Stimulated activated CD8-positive, alpha-beta memory T cell treated with anti-CD3 and anti-CD28 coated beads, Interleukin-15, amount 100 ng/mL, for 24 hours (primary cell): Measurements from ENCODE around the gene STRA8.

ENCODE experiments used
- DNase-seq: peaks from one replicate; pipeline ENCODE4 v3.0.0-alpha.2; 2020; ENCODE audit warnings: low read depth

Gene STRA8

DNA sequence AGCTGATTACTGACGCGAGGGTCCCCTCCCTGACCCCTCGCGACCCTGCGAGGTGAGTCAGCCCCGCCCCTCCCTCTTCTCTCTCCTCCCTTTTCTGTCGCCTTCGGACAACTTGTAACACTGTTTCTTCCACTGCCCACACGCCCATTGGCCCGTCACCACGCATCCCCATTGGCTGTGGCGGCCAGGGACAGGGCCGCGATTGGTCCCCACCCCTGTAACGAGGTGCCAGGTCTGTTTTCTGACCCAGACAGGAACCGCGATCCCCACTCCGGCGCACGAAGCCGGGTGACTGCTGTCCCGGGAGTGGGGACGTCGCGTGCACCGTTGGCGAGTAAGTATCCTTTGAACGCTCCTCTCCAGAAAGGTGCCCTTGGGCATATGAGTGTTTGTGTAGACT is at the start of gene STRA8:
Gene STRA8, plus strand, starts transcription at position 269 of the 400 bp plus-strand sequence. CDS start 6,687 bp downstream, outside the sequence.
- no peak for DNase-seq

- no peak for DNase-seq
Observed at GRCh38 chr7:135184254-135184841, 49.3 kb upstream of the STRA8 start.

DNA sequence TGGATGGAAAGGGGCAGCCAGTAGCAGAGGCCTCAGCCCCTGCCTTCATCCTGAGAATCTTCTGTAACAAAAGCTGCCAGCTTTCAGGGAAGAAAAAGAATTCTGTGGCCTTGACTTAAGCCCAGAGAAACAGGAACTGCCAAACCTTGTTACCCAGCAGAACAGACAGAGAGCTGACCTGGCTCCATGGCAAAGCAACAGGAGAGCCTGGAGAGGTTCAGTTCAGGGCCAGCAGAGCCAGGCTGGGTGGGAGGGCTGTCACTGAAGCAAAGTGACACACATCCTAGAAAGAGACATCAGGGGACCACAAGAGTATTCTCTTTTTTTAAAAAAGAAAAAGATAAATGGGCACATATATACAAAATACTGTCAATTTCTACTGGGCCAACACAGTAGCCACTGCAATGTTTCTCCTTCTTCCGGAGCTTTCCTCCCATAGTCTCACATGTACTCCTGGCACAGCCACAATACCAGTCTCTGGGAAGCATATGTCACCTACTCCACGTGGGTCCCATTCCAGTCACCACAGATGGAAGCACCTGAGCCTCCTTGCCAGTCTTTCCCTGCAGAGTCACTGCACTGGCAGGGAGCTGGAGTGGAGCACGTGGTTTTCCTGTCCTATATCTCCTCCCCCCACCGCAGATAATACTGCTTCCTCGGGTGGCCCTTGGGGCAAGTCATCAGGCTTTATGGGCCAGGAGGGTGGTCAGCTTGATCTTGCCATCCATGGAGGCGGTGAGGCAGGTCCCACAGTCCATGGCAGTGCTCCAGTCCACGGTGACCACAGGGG is 48.0 kb upstream of the STRA8 start:
- DNase-seq = no peak

GRCh38 chr7:135186261-135186540 is 47.4 kb upstream of the STRA8 start:
- no peak for DNase-seq

DNA sequence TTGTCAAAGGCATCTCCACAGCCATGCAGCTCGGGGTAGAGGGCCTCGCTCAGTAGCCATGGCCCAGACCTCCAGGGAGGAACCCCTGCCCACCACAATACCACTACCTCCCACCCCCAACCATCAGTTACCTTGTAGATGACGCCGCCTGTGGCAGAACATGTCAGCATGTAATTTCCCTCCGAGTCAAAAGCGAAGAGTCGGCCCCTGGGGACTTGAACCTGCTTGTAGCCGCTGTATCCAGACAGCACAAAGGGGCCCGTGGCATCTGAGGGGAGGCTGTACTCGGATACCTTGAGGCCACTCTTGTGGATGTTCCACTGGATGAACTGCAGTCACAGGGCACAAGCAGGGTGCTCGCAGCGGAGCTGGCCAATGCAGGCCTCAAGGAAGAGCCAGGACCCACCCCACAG is 46.8 kb upstream of the STRA8 start:
- no peak for DNase-seq

- no peak for DNase-seq
Observed at GRCh38 chr7:135188298-135188984, 45.2 kb upstream of the STRA8 start.

DNA sequence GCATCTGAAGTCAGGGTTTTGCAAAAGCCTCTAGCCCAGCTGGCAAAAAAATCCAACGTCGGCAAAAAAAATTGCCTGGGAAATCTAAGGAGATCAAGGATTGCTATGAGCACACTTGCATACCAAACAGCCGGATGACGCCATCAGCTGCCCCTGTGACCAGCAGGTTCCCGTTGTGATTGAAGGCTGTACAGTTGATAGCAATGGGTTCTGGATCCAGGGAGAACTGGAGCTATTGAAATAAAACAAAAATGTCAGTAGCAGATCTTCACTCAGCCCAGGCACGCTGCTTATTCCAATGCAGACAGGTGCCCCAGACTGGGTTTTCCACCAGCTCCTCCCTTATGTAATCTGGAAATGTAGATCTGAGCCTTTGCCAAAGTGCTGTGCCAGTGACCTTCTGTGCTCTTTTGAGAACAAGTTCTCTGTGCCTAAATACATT is 44.4 kb upstream of the STRA8 start:
- no peak for DNase-seq

DNA sequence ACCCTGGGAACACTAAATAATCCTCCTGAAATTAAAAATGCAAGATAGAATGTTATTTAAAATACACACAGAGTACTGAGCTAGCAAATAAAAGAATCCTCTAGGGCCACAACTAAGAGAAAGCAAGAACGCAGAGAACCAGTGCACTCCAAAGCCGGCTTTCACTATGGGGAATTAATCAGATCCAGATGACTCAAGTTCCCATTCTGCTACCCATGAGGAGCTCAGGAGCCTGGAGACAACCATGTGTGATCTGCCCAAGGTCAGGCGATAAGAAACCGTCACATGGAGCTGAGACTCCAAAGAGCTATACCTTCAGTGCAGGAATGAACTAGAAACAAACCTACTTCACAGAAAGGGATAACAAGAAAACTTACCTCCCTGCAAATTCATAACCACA is 43.7 kb upstream of the STRA8 start:
- DNase-seq = no peak

DNA sequence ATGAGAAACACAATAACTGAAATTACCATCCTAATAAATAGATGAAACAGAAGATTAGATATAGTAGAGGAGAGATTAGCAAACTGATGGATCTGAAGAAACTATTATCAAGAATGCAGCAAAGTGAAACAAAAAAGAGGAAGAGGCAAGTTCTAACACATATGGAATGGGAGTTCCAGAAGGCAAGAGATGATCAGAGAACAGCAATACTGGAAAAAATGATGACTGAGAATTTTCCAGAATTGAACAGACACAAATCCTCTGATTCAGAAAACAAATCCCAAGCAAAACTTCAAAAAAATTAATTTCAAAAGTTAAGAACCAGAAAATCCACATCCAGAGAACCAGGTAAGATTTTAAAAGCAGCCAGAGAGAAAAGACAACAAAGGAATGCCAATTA is 42.9 kb upstream of the STRA8 start:
- no peak for DNase-seq

- no peak for DNase-seq
Observed at GRCh38 chr7:135192914-135193536, 40.6 kb upstream of the STRA8 start.

GRCh38 chr7:135193615-135194081 is 40.0 kb upstream of the STRA8 start:
- no peak for DNase-seq

- DNase-seq = no peak
Observed at GRCh38 chr7:135194494-135195095, 39.0 kb upstream of the STRA8 start.

DNA sequence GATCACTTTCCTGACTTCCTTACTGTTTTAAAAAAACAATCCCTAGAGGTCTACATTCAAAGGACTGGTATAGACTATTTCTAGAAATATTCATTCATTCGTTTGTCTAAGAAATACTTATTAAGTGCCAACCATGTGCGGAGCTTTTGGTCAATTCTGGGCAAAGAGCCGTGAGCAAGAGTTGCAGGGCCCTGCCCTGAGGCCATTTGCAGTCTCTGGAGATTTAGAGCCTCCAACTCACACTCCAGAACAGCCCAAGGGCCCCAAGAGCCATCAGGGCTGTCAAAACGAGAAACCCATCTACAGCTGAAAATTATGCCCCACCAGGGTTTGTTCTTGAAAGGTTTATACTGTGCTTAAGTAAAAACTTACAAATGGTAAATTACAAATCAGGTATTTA is 38.5 kb upstream of the STRA8 start:
- DNase-seq = no peak

DNA sequence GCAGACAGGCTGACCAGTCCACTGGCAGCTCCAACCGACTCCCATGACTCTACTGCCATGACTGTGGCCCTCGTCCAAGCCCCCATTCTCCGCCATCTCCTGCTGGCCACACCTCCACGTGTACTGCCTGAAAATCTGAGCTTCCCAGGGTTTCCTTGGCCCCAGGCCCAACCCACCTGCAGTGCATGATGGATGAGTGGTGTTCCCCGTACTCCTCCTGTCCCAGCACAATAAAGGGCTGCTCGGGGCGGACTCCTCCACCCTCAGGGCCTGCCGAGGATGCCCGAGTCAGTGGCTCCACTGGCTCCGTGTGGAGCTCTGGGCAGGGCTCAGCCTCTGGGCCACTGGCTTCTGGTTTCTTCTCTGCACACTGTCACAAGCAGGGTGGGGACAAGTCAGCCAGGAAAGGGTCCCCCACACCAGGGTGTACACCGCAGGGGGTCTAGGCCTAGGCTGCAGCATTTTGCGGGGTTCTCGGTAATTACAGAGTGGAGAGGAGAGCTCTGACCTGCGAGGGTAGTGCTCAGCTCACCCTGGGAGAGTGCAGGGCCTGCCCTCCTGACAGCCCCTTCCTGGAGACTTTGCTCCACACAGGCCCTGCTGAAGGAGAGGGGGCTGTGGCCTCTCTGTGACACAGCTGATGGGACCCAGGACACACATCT is 37.5 kb upstream of the STRA8 start:
- no peak for DNase-seq

GRCh38 chr7:135197343-135197742 is 36.3 kb upstream of the STRA8 start:
- DNase-seq = no peak

- DNase-seq = no peak
Observed at GRCh38 chr7:135197906-135198655, 35.6 kb upstream of the STRA8 start.

- DNase-seq = no peak
Observed at GRCh38 chr7:135199439-135199838, 34.2 kb upstream of the STRA8 start.

GRCh38 chr7:135200821-135201331 is 32.8 kb upstream of the STRA8 start:
- DNase-seq = no peak

DNA sequence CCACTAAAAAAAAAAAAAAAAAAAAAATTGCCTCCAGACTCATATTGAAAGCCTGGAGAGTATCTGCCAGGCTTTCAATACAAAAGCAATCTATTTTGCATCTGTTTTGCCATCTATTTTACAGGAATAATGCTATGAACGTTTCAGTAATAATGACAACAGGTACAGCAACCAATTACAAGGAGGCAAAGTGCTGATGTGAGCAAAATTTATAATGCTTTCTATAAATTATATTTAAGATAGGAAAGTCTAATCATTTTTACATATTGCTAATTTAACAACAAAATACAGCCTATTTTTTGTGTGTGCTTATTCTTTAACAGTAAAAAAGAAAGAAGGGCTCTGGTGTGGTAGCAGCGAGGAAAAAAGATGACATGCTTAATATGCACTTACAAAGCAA is 32.3 kb upstream of the STRA8 start:
- DNase-seq = no peak

DNA sequence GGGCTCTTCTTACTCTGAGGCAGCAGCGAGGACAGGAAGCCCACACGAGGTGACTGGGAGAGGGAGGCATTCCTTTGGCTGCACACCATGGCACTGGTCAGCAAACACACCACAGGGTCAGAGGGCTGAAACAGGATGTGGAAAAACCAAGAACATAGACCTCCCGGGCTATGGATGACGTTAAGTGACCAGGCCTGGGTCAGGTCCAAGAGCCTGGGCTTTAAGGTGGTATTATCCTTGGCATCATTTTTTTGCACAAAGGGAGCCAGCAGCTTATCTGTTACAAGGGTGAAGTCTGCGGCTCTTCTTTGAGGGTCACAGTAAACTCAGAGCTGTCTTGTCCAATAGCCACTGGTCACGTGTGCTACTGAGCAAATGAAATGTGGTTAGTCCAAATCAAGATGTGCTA is 29.3 kb upstream of the STRA8 start:
- DNase-seq = no peak

- DNase-seq = no peak
Observed at GRCh38 chr7:135204876-135205275, 28.8 kb upstream of the STRA8 start.
